GM18867 (cell line): ENCODE data around the gene COX6A1.
A peak's percentile ranks its signal among the peaks of the same experiment; 100 is the strongest.

Experiments used
- ATAC-seq: cut with Tn5 transposase; IDR thresholded peaks from one replicate; pipeline ENCODE4 v1.9.1; 2021; ENCODE audit warnings: mild to moderate bottlenecking, moderate library complexity; ENCODE audit not compliant: unreplicated experiment

The COX6A1 gene

DNA sequence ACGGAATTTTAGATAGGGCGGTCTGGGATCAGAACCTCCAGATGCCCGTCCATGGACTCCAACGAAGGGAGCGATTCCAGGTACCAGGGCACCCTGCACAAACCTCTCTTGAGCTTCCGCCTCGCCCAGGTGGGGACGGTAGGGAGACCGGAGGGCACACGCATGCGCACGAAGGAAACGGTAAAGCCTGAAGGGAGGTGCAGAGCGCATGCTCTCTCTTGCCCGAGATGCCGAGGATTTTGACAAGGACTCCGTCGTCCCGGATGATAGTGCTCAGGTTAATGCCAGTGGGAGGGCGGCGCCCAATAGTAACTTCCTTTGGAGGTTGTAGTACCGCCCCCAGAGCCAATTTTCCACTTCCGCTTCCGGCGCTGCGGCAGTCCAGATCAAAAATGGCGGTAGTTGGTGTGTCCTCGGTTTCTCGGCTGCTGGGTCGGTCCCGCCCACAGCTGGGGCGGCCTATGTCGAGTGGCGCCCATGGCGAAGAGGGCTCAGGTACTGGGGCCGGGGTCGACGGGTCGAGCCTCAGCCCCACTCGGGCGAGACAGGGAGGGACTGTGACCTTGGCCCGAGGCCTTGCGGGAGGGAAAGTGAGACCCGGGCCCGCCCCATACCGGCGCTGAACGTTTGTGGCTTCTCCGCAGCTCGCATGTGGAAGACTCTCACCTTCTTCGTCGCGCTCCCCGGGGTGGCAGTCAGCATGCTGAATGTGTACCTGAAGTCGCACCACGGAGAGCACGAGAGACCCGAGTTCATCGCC lies at the start of gene COX6A1:
COX6A1 (plus strand) TSS at position 379 of the 760 bp plus-strand sequence; CDS start at position 393, 14 bp downstream.
- ATAC-seq: peak; percentile 93

DNA sequence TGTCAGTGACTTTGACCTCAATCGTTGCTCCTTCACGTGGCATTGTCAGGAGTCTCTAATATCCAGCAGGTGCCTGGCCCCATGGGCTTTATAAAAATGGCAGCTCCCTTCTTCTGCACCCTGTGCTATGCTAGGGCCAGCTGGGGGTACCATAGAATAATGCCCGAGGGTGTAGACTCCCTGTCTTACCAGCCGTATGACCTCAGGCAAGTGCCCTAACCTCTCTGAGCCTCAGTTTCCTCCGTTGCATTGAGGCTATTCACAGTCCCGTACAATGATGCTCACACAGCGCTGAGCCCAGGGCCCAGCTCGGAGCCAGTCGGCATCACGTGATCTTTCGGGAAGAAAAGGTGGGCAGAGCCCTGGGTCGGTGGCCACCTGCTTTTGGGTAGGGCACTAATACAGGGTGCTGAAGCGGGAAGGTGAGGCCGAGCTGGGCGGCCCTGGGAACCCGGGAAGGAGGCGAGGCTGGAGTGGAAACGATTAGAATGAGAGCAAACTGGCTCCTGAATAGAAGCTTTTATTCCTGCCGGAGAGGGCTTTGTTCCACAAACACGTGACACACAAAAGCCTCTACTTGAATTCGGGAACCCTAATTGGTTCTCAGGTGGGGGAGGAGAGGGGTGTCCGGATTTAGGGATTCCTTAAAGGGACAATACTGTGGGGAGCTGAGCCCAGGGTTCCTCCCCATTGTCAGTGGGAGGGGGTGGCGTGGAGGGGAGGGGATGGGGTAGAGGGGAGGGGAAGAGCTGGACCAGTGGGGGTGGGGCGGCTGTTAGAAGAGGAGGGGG lies 49.0 kb upstream of the COX6A1 start:
- no peak for ATAC-seq

DNA sequence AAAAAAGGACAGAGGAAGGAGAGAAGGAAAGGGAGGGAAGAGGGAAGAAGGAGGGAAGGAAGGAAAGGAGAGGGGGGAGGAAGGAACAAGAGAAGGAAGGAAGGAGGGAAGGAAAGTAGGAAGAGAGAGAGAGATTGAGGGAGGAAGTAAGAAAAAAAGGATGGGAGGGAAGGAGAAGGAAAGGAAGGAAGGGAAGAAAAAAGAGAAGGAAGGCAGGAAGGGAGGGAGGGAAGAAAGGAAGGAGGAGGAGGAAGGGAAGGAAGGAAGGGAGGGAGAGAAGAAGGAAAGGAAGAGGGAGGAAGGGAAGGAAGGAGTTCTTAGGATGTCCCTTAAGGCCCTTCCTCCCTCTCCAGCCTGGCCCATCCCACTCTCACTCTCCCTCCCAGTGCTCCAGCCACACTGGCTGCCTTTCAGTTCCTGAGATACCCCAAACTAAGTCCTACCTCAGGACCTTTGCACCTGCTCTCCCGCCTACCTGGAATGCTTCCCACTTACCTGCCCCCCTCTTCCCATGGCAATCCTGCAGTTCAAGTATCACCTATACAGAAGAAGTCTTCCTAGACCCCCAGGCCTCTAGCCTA lies 47.3 kb upstream of the COX6A1 start:
- ATAC-seq: no peak

GRCh38 chr12:120394483-120395367 lies 43.2 kb upstream of the COX6A1 start:
- no peak for ATAC-seq

DNA sequence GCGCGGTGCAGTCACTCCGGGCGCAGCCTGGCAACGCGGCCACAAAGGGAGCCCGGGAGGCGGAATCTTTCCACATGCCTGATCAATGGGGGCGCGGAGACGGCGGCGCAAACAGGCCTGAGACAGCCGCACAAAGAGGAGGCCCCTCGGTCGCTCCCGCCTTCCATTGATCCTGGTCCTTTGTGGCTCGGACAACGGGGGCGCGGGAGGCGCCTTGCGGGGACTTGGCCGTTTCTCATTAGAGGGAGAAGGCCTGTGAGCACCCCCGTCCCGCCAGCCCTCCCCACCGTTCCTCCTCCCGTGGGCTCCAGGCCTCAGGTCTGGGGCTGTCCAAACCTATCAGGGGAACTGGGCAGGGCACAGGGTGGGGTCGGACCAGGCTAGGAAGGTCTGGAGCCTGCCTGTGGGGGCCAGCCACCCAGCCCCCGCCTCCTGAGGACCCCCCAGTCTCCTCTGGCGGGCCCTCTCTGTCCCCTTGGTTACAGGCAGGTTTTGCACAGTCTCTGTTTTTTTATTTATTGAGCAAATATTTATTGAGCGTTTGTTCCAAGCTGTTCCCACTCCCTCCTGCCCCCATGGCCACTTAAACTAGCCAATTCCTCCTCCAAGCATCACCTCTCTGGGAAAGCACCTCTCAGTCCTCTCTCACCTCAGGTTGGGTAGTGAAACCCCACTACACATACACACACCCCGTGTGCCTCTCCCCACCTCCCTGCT lies 39.9 kb upstream of the COX6A1 start:
- ATAC-seq: no peak

- peak; percentile 48 for ATAC-seq
Measured at GRCh38 chr12:120399531-120399930, 38.4 kb upstream of the COX6A1 start.

DNA sequence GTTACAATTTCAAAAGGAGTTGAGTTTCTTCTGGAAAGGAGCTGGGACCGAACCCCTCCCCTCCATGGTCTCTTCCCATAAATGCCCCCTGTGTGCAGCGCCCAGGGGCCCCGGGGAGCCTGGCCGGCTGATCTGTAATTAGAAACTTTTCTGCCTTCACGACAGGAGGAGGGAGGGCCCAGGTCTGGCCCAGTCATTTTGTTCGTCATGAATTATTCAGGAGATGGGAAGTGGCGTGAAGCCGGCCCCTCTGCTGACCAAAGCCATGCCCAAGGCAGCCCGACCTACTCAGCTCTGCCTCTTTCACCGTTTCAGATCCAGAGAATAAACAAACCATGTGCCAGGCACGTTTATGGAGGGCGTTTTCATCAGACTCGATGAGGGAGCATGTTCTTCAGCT lies 35.7 kb upstream of the COX6A1 start:
- ATAC-seq: no peak

DNA sequence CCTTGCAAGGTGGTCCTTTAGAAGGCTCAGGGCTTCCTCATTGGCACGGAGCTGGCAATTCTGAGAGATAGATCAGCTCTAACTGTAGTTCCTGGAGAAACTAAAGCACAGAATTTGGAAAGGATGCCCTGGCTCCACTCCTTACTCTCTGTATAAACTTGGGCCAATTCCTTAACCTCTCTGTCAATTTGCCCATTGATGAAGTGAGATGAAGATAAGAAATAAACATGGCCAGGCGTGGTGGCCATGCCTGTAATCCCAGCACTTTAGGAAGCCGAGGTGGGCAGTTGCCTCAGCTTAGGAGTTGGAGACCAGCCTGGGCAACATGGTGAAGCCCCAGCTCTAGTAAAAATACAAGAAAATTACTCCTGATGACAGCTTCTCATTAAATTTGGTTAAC lies 34.0 kb upstream of the COX6A1 start:
- ATAC-seq: no peak

GRCh38 chr12:120404271-120404670 lies 33.6 kb upstream of the COX6A1 start:
- ATAC-seq: no peak

GRCh38 chr12:120406069-120406468 lies 31.8 kb upstream of the COX6A1 start:
- no peak for ATAC-seq

DNA sequence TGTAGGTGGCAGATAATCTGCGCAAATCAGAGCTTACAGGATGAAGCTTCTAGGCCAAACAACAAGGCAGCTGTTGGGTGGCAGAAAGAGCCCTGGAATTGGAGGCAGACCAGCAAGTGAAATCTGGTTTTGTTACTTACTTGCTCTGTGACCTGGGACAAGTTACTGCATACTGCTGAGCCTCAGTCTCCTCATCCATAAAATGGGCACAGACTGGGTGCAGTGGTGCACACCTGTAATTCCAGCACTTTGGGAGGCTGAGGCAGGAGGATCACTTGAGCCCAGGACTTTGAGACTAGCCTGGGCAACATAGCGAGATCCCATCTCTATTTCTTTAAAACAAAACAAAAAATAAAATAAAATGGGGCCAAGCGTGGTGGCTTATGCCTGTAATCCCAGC lies 31.4 kb upstream of the COX6A1 start:
- no peak for ATAC-seq

- no peak for ATAC-seq
Measured at GRCh38 chr12:120408771-120409170, 29.1 kb upstream of the COX6A1 start.

DNA sequence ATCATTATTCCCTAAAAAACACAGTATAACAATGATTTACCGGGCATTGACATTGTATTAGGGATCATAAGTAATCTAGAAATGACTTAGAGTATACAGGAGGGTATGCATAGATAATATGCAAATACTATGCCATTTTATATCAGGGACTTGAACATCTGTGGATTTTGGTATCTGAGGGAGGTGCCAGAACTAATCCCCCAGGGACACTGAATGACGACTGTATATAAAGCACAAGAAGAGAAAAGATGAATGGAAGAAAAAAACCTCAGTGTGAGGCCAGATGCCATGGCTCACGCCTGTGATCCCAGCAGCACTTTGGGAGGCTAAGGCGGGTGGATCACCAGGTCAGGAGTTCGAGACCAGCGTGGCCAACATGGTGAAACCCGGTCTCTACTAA lies 25.5 kb upstream of the COX6A1 start:
- ATAC-seq: no peak

GRCh38 chr12:120413901-120414695 lies 23.8 kb upstream of the COX6A1 start:
- no peak for ATAC-seq

GRCh38 chr12:120416490-120417216 lies 21.3 kb upstream of the COX6A1 start:
- ATAC-seq: no peak

DNA sequence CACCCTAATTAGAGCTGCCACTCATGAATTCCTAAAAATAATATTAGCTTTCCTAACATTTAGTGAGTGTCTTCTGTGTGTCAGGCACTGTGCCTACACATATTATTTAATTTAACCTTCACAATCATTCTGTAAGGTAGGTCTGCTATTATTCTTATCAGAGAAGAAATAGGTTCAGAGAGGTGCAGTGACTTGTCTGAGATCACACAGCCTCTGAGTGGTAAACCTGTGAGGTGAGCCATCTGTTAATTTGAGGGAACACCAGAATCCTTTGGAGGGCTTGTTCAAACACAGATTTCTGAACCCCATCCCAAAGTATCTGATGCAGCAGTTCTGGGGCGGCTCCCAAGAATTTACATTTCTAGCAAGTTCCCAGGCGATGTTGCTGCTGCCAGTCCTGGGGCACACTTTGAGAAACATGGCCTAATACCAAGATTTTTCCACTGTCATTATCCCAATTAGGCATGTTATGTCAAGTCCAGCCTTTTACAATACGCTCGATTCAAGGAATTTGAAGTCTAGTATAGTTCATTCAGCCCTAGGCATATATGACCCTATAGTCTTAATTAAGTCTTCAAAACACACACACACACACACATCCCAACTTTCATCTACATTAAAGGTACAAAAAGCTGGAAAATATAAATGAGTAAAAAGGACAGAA lies 19.9 kb upstream of the COX6A1 start:
- no peak for ATAC-seq

- no peak for ATAC-seq
Measured at GRCh38 chr12:120421701-120422100, 16.2 kb upstream of the COX6A1 start.

DNA sequence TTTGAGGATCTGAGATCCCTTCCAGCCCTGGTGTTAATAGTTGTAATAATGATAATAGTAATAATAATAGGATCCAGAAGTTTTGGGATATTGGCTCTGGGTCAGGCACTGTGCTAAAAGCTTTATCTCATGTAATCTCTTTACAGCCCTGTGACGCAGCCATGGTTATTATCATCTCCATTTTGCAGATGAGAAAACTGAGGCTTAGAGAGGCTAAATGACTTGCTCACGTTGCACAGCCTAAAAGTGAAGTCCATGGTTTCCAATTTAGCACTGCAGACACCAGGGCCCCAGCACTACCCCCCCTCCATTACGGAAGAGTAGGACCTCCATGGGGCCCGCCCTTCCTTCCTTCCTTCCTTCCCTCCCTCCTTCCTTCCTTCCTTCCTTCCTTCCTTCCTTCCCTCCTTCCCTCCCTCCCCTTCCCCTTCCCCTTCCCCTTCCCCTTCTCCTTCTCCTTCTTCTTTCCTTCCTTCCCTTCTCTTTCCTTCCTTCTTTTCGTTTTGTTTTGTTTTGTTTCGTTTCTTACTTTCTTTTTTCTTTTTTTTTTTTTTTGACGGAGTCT lies 14.9 kb upstream of the COX6A1 start:
- no peak for ATAC-seq
